Spleen (tissue), 7 donors: Measurements from ENCODE around the gene PPM1E.

Experiments used
- POLR2A ChIP-seq, 3 donors: fragments of 450-650 bp; IDR thresholded peaks; one replicate each; pipeline ENCODE4 v1.5.1; 2017; ENCODE audit warnings: antibody characterized with exemption in 3 of 3, mild to moderate bottlenecking in 1 of 3
- POLR2AphosphoS5 ChIP-seq, 3 donors: sonication (generic); formaldehyde crosslinking; IDR thresholded peaks; one replicate each; pipeline ENCODE4 v1.5.1; 2017; ENCODE audit warnings: antibody characterized with exemption in 3 of 3
- TF ChIP-seq, protein P1 (sequence below), 11 experiments: fragments of 200-600 bp in 7 of 11; fragments of 450-650 bp in 4 of 11; sonication (generic) in 4 of 11; IDR thresholded peaks in 8 of 11; conservative IDR thresholded peaks in 3 of 11; 1 replicate in 7 of 11; 2 replicates in 4 of 11; pipeline versions ENCODE4 v1.4.0 to v1.8.0; 2016 to 2021; ENCODE audit warnings: antibody characterized with exemption in 11 of 11, inconsistent platforms in 4 of 11, mild to moderate bottlenecking in 1 of 11
- donor health status: DM: no; HTN: no; CAD: no; lungs with moderate emphysema.
- donor health status: DM: no; HTN: no; CAD: no.
- donor health status: DM: no; HTN: no; CAD: no.

- TF ChIP-seq POLR2A (IDR thresholded peaks at IDR 0.05) (no peak), POLR2AphosphoS5 (IDR thresholded peaks at IDR 0.05) (no peak)
- TF ChIP-seq, protein P1, sequence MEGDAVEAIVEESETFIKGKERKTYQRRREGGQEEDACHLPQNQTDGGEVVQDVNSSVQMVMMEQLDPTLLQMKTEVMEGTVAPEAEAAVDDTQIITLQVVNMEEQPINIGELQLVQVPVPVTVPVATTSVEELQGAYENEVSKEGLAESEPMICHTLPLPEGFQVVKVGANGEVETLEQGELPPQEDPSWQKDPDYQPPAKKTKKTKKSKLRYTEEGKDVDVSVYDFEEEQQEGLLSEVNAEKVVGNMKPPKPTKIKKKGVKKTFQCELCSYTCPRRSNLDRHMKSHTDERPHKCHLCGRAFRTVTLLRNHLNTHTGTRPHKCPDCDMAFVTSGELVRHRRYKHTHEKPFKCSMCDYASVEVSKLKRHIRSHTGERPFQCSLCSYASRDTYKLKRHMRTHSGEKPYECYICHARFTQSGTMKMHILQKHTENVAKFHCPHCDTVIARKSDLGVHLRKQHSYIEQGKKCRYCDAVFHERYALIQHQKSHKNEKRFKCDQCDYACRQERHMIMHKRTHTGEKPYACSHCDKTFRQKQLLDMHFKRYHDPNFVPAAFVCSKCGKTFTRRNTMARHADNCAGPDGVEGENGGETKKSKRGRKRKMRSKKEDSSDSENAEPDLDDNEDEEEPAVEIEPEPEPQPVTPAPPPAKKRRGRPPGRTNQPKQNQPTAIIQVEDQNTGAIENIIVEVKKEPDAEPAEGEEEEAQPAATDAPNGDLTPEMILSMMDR (IDR thresholded peaks at IDR 0.05 in 8 of 11, conservative IDR thresholded peaks at IDR 0.05 in 3 of 11) = no peak
Observed at GRCh38 chr17:58870747-58871146, 115.1 kb downstream of the PPM1E start.
